COLO668 (cell line): ENCODE results near the gene NEO1.
A peak's percentile ranks its signal among the peaks of the same experiment; 100 is the strongest.

Source experiments
- DNase-seq: peaks from one replicate; lab custom pipeline; 2025; ENCODE audit not compliant: unreplicated experiment; lab: John Stamatoyannopoulos, UW

NEO1 gene

DNA sequence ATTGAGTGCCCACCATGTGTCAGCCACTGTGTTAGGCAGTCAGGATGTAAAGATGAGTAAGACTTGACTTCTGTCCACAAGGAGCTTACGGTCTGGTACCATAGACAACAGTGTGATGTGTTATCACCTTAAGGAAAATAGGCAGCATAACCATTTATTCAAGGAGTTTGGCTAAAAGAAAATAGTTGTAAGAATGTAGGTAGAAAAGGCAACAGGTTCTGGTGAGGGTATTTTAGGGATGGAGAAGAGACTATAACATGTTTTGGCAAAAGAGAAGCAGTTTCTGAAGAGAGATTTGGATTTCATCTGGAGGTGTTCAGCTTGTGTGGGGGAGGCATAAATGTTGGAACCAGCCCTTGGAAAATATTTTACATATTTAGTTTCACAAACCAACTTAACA lies 194.6 kb downstream of the NEO1 start:
- DNase-seq, result no peak

DNA sequence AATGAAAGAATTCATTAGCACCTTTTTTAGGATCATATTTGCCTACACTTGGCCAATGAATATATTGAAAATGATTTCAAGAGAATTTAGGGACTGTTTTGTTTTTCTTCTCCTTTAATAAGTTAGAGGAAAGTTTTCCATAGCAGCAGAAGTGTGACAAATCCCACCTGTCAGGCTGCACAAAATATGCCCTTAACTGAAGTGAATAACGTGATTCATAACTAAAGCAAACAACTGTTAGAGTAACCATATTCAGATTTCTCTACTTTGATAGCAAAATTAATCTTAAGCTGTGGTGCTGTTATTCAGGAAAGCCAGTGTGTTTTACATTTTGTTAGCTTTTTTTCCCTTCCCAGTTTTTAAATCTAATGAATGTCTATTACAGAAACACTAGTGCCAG lies 195.1 kb downstream of the NEO1 start:
- DNase-seq, result no peak

DNA sequence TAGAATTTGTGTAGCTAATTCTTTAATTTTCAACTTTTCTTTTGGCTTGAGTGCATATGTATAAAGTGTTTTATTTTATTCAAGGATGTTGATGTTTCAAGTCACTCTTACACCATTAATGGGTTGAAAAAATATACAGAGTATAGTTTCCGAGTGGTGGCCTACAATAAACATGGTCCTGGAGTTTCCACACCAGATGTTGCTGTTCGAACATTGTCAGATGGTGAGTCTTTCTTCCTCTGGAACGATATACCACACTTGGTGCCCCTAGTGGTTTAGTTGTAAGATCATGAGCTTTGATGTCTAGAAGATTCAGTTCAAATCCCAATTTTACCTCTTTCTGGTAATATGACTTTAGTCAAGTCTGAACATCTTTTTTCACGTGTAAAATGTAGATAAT lies 197.2 kb downstream of the NEO1 start:
- no peak for DNase-seq

DNA sequence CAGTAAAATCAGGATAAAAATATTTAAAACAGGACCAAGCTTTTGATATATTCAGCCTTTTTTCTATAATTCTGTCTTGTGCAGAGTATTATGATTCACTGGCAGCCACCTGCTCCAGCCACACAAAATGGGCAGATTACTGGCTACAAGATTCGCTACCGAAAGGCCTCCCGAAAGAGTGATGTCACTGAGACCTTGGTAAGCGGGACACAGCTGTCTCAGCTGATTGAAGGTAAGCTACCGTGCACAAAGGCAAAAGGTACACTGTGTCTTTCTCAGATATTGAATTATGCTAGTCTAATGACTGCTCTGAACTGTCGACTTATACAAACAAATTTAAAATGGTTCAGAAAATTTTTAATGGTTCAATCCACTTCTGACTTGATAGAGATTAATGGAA lies 202.3 kb downstream of the NEO1 start:
- DNase-seq, result no peak

DNA sequence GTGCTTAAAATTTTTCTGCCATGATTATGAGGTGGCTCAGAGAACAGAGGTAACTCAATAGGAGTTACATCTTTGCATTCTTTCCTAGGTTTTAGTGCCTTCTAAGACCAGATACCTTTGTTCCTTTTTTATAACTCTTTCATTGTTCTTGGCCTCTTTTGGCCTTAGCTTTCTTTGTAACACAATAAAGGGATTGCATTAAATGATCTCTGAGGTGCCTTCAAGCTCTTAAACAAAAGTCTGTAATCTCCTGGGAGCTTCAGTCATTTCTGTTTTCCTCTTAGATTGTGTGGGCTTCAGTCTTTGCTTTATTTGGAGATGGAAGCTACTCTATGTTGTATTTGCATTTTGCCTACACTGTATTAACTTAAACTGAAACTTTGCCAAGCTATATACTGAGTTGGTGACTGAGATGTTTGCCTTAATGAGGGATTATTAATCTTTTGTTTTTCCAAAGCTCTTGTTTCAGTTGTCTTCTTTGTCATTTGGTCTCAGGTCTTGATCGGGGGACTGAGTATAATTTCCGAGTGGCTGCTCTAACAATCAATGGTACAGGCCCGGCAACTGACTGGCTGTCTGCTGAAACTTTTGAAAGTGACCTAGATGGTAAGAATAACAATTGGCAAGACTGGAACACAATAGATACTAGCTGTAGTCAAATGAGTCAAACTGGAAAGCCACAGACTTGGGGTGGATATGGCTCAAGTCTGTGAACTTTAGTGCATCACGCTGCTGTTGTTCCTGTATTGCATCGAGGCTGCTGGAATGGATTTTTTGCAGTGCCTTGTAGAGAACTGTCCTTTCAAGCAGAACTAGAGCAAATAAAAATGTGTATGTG lies 206.2 kb downstream of the NEO1 start:
- DNase-seq, result no peak

DNA sequence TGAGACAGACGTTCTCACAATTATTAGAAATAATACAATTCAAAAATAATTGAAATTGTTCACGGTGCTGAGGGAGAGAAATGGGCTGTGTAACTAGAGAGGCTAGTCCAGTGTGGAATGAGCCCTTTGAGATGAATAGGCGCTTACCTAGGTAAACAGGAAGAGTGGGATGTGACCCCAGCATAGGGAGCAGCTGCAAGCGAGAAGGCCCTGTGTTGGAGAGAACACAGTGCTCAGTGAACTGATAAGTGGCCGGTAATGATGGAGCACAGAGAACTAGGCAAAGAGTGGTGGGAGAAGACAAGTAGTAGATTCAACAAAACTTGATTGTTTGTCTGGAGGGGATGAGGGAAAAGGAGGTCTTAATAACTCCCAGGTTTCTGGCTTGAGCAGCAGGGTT lies 212.6 kb downstream of the NEO1 start:
- peak; percentile 56 for DNase-seq

DNA sequence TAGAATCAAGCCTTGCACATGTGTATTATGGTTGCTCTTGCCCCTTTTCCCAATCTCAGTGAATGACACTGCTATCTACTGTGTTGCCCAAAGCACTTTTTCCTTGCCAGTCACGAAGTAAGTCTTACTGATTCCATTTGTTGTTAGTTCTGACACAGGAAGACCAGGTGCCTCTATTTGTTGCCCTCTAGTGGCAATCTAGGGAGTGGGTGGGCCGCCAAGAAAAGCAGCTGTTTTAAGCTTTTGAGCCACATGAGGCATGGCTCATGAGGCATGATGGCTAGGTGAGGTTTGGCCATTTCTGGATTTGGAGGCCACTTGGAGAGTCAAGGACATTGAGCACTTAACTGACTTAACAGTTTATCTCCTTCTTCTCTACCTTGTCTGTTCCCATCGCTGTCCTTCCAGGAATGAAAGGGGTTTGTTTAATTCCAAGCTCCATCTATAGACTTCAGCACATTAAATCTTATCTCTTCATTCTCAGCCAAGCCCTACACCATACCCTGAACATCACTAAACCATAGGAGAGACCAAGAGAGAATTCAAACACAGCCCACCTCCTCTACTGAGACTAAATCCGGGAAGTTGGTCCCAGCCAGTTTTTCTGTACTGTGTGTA lies 213.4 kb downstream of the NEO1 start:
- DNase-seq, result no peak

DNA sequence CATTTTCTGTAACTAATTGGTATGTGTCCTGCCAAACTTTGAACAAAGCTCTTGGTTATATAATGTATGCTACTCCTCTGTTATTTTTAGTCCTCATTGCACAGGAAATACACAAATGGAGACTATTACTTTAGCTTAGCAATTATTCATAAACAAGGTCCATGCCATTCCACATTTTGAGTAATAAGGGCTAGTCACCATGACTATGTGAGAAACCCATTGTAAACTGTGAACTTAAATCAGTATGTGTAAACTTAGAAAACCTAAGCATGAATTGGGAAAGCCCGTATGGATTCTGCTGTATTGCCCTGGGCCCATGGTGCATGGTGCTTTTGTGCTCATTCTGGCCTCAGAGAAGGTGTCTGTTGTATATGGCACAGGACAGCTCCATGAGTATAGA lies 216.2 kb downstream of the NEO1 start:
- no peak for DNase-seq

DNA sequence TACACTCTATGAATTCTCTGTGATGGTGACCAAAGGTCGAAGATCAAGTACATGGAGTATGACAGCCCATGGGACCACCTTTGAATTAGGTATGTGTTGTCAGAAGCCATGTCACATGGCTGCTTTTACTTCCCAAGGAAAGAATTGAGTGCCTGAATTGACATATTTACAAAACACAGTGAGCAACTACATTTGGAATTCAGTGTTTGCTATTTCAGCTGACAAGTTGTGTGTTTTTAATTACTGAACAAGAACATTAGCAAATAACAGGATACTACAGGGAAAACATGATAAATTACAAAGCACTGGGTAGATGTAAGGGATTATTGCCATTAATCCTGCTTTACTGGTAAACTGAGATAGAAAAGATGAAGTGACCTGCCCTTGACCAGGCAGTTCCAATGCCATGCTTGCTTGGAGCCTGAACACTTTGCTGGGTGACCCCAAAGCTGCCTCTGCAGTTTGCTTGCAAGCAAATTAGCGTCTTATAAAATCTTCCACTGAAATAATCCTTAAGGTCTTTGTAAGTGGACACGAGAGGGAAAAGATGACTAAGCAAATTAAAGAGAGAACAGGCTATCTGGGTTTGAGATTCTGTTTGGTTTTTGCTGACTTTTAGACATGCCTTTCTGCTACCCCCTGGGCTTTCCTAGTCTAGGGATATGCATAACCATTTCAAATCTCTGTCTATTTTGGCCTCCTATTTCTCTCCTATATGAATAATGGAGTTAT lies 218.3 kb downstream of the NEO1 start:
- no peak for DNase-seq

DNA sequence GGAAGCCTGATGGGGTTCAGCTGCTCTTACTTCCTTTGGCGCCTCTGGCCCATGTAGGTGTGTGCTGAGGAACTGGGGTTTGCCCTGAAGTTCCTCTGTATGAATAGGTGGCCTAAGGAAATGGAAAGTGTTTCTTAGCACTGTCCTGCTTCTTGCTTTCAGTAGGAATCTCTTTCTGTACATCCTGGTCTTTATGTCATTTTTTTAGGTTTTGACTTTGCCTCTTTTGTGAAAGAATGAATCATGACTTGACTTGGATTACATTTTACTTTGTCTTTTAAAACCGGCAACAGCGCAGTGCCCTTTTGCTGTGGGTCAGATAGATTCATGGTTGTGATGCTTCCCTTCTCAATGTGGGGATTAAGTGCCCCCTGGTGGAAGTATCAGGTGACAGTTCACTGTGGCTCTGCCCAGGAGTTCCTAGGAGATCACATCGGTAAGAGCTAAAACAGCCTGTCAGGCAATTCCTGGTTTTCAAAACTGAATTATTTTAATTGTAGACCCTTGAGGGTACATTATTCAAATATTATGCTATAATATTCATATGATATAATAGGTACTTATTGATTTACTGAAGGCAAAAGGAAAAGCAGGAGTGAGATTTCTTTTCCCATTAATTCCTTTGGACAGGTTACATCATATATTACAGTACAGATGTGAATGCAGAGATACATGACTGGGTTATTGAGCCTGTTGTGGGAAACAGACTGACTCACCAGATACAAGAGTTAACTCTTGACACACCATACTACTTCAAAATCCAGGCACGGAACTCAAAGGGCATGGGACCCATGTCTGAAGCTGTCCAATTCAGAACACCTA lies 221.1 kb downstream of the NEO1 start:
- DNase-seq, result peak; percentile 50

DNA sequence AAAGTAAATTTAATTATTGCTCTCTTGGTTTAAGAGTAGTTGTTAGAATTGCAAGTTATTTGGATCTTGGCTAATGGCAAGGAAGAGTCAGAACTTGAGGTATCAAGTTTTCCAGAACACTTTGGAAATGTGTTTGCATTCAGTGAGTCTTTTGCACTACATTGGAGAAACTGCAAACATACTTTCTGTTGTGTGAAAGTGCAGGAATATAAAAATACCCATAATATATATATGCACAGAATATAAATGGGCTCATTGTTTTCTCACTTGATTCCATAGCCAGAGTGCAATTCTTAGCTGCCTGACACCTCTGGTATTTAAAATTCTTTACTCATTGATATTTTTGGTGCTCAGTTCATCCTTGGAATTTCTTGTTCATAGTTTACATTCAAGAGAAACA lies 223.6 kb downstream of the NEO1 start:
- no peak for DNase-seq

DNA sequence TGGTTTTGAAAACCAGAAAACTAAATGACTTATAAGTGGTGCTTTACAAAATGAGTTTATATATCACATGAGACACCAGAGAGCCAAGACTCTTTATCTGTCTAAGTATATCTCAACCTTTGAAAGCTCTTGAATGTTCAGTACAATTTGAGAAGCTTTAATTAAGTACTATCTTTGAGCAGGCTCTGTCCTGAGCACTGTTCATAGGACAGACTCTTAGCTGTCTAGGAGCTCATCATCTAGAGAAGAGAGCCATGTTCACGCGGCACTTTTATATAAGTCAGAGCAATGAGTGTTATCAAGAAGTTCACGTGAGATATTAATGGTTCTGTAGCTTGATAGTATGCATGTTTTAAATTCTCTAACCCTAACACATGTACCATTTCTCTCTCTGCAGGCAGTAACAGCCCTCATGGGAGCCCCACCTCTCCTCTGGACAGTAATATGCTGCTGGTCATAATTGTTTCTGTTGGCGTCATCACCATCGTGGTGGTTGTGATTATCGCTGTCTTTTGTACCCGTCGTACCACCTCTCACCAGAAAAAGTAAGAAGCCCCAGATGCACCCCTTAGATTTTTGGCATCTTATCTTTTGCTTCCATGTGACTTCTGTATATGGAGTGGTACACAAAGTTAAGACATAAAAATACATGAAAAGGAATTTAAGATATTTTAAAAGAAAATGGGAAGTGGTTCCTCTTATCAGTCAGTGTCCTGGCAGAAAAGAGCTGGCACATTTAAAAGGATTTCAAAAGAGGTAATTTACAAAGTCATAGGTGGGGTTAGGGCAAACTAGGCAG lies 230.5 kb downstream of the NEO1 start:
- no peak for DNase-seq

DNA sequence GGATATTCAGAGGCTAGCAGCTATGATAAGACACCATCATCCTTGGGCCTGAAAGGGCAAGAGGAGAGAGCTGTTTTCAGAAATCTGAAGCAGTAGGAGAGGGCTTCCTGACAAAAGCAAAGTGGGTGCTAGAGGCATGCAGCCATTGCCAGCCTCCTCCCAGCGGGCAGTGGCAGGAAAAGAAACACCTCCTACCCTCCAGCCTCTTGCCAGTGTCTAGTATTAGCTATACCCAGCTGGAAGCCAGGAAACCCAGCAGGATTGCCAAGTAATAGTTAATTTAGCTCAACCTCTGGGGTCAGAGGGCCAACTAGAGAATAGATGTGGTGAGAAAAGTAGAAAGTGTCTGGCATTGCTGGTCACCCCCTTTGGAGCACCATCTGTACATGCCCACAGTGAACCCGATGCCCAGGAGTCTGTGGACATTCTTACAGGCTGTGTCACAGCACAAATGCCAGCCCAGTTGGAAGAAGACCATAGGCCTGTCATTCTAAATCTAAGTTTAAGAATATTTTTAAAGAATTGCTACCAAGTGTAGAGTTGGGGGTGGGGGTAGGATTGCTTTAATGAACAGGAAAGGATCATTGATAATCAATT lies 231.2 kb downstream of the NEO1 start:
- DNase-seq, result no peak

DNA sequence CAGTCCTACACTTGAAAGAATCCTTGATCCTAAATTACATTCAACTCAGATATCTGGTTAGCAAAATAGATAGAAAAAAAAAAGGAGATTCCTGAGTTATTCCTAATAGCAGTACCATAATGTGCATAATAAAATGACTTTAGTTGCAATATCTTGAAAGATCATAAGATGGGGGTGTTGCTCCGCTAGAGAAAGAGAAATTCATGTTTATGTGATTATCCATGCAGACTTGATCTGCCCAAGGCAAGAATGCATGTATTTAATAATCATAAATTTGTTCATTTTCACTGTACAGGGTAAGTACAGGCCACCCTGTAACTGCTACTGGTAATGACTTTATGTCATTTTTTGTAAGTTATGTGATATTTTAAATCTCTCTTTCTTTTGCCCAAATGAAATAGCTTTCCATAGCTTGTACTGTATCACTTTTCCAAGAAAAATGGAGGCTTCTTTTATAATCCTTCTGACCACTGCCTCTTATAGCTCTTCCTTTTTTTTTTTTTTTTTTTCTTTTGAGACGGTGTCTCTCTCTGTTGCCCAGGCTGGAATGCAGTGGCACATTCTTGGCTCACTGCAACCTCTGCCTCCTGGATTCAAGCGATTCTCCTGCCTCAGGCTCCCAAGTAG lies 231.9 kb downstream of the NEO1 start:
- no peak for DNase-seq

DNA sequence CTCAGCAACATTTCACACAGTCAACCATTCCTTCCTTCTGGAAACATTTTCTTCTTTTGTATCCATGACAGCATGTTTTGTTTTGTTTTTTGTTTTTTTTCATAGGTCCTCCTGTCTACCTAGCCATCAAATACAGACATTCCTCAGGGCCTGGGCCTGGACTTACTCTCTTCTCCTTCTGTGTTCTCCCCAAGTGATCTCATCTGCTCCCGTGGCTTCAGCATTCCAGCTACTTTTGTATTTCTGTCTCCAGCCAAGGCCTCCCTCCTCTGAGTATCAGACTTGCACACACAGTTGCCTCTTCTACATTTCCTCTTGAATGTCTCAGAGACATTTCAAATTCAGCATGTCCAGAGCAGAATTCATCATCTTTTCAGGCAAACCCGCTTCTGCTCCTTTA lies 234.0 kb downstream of the NEO1 start:
- DNase-seq, result no peak

DNA sequence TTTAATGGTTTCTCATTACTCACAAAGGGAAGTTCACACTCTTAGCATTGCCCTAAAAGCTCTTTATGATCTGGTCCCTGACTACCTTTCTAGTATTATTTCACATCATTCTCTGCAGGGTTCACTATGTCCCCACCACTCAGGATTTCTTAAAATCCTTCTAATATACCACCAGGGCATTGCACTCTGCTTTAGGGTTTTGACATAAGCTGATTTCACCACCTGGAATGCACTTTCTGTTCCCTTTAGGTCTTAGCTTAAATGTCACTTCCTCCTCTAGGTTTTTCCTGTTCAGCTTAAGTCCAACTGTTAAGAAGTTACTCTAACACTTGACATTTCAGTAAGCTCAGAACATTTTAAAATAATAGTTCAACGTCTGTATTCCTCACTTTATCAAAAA lies 234.8 kb downstream of the NEO1 start:
- DNase-seq, result no peak

DNA sequence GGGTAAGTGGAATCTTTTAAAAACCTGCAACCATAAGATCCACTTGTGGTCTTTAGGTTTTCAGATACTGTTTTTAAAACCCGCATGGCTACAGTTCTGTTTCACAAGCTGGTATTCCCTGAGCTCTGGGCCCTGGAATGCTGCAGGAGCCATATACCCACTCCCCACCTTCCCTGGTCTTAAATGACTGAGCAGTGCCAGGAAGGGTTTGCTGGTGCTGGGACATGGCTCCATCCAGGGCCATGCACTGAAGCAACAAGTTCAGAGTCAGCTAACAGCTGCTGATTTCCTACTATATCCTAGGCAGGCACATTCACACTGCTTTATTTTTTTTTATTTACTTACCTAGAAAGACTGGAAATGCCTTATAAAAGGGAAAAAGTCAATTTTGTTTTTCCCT lies 239.2 kb downstream of the NEO1 start:
- no peak for DNase-seq

DNA sequence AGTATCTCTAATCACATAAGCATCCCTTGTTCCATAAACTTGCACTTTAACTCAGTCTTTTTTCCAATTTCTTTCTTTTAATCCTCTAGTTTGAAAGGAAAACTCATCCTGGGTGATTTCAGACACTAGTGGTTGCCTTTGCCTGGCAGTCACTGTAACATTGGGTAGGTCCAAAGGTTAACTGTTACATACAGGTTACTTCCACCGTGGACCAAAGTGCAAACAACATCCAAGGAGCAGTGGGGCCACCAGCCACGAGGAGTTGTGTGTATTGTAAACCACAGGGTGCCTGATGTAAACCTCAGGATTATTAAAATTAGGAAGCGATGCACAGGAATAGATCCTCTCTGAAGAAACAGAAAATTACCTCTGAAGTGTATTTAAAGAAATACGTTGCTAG lies 241.5 kb downstream of the NEO1 start:
- DNase-seq, result no peak

DNA sequence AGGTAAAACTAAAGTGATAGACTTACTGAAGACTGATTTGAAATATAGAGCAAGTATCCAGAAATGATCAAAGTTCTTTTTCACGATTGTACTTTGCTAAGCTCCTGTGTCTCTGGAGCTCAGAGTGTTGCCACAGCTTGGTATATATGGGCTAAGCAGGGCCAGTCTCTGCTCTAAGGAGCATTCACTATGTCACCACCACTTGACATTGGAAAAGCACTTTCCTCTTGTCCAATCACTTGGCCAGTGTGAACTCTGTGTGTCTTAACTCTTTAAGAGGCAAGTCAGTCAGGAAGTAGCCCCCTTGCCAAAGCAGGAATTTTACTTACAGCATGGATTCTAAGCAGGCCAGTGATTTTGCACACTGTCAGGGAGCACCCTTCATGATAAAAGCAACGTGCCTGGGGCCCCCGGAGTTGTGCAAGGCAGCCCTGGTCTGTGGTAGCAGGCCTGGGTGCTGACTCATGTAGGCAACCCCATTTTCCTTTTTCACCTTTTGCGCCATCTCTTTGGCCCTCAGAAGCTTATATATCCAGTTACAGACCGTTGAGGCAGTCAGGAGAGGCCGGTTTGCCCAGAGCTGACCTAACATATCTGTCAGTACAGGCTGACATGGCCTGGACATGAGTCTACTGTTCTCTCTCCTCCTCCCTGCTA lies 243.5 kb downstream of the NEO1 start:
- DNase-seq, result no peak
